GM10266 (cell line): ENCODE results near the gene ATRNL1.

Source experiments
- DNase-seq: peaks from one replicate; pipeline ENCODE4 v3.0.0; 2012; ENCODE audit errors: extremely low spot score
- TF ChIP-seq, protein P1 (sequence below): IDR thresholded peaks from 2 replicates; pipeline ENCODE4 v1.5.1; 2012; ENCODE audit warnings: mild to moderate bottlenecking, low read depth; ENCODE audit not compliant: control insufficient read depth, insufficient read depth; ENCODE audit errors: missing control alignments

The ATRNL1 gene

DNA sequence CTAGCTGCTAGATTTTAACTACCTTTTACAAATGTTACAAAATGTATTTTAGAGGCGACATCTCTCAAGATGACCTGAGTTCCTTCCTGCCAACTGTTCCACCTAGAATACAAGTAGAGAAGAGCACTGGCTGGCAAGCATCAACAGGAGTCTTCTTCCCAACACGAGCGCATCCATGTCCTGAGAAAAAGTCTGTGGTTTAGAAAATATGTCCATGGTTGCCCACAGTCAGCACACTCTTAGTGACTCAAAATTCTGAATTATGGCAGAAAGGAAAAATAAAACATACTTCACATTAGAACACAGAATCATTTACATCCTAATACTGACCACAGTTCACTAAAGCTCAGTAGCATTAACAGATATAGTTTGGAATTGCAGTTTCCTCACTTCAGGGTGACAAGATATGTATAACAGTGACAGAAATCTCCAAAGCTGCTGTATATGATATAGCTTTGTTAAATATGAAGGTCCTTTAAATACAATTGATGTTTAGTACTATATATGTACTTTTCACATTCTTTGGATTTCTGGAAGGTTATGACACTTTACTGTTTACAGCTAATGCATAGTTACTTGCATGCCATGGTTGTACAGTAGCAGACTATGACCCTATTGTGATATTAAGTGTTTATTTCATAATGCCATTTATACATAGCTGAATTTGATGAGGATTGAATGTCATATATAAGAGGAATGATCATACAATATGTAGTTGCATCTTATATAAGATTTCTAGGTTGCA, 852.7 kb downstream of the ATRNL1 start:
- DNase-seq = no peak
- TF ChIP-seq, protein P1, sequence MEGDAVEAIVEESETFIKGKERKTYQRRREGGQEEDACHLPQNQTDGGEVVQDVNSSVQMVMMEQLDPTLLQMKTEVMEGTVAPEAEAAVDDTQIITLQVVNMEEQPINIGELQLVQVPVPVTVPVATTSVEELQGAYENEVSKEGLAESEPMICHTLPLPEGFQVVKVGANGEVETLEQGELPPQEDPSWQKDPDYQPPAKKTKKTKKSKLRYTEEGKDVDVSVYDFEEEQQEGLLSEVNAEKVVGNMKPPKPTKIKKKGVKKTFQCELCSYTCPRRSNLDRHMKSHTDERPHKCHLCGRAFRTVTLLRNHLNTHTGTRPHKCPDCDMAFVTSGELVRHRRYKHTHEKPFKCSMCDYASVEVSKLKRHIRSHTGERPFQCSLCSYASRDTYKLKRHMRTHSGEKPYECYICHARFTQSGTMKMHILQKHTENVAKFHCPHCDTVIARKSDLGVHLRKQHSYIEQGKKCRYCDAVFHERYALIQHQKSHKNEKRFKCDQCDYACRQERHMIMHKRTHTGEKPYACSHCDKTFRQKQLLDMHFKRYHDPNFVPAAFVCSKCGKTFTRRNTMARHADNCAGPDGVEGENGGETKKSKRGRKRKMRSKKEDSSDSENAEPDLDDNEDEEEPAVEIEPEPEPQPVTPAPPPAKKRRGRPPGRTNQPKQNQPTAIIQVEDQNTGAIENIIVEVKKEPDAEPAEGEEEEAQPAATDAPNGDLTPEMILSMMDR = no peak

GRCh38 chr10:115947104-115947503, 853.9 kb downstream of the ATRNL1 start:
- no peak for DNase-seq
- TF ChIP-seq, protein P1 = no peak

DNA sequence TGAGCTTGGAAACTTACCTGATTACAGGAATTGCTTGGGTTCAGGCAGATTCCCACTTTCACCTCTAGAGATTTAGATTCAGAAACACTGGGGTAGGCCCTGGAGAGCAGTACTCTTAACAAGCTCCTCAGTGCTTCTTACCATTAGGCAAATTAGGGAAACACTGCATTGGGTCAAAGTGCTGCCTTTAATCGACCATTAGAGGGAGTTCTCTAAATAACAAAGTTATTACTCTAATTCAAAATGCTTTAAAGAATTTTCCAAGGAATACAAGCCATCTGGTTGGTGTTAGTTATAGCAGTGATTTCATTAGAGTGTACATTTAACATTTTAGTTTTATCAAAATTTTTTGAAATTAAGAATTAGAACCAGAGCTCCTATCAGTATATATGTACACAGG, 855.3 kb downstream of the ATRNL1 start:
- TF ChIP-seq, protein P1 = no peak
- DNase-seq = no peak

- no peak for DNase-seq
- TF ChIP-seq, protein P1 = no peak
These were observed 856.2 kb downstream of the ATRNL1 start for GRCh38 chr10:115949282-115949844.

DNA sequence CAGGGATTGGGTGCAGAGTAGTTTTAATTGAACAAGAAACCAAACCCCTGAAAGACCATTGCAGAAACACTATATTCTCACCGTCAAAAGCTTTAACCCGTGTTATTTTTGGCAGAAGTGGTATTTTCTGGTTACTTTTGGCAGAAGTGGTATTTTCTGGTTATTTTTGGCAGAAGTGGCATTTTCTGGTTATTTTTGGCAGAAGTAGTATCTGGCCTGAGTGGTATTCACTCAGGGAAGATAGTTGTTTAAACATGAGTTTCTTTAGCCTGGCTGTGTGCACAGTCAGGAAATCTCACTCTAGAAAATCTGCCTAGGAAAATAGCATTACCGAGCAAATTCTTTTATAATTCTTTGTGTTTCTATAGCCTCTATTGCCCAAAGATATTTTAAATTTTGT, 857.2 kb downstream of the ATRNL1 start:
- DNase-seq = no peak
- TF ChIP-seq, protein P1 = no peak

DNA sequence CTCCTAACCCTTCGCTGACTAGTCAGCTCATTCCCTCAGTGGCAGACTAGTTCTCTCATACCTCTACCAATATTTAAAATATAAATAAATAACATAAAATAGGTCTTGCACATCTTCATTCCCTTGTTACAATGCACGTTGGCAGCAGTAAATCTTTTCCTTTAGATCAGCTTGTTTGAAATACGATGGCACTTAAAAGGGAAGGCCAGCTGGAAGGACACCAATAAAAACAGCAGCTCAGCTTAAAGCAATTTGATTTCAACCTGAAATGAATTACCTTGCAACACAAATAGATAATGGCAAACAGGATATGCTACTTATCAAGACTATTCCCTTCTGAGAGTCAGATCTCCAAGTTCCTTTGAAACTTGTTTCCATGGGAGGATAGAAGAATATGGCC, 858.1 kb downstream of the ATRNL1 start:
- DNase-seq = no peak
- TF ChIP-seq, protein P1 = no peak

GRCh38 chr10:115953281-115953680, 860.1 kb downstream of the ATRNL1 start:
- TF ChIP-seq, protein P1 = no peak
- DNase-seq = no peak
